Neutrophil (primary cell): ENCODE results near the gene MLPH.

ENCODE experiments used
- H3K27ac ChIP-seq: fragments of 200-600 bp; sonication (generic); 2 replicates; pipeline ENCODE4 v1.5.1; 2016; ENCODE audit warnings: mild to moderate bottlenecking, moderate library complexity
- H3K27me3 ChIP-seq: fragments of 200-600 bp; sonication (generic); 2 replicates; pipeline ENCODE4 v1.6.0; 2016; ENCODE audit warnings: mild to moderate bottlenecking
- H3K36me3 ChIP-seq: fragments of 200-600 bp; sonication (generic); 2 replicates; pipeline ENCODE4 v1.5.1; 2017
- H3K4me1 ChIP-seq, 2 experiments: fragments of 200-600 bp in 1 of 2; sonication (generic) in 1 of 2; 1 replicate in 1 of 2; 2 replicates in 1 of 2; pipeline versions ENCODE4 v1.5.1 to v1.6.1; 2013 to 2016; ENCODE audit warnings: low read depth in 1 of 2, low read length in 1 of 2, mild to moderate bottlenecking in 1 of 2, moderate library complexity in 1 of 2; ENCODE audit not compliant: control insufficient read depth in 1 of 2, insufficient read depth in 1 of 2
- H3K4me3 ChIP-seq, 2 experiments: fragments of 200-600 bp in 1 of 2; sonication (generic) in 1 of 2; 1 replicate in 1 of 2; 2 replicates in 1 of 2; pipeline ENCODE4 v1.5.1; 2013 to 2016; ENCODE audit warnings: low read depth in 1 of 2, low read length in 1 of 2, mild to moderate bottlenecking in 1 of 2, moderate library complexity in 1 of 2
- H3K9me3 ChIP-seq: fragments of 200-600 bp; sonication (generic); 2 replicates; pipeline ENCODE4 v1.5.1; 2016
- CTCF ChIP-seq: fragments of 200-600 bp; sonication (generic); IDR thresholded peaks from 2 replicates; pipeline ENCODE4 v1.5.1; 2016; ENCODE audit warnings: antibody characterized with exemption

Gene MLPH

GRCh38 chr2:237458519-237458918, 28.5 kb upstream of the MLPH start:
- no peaks in the 10 kb centered on the region for H3K36me3 ChIP-seq
- no peak overlapping the region for H3K4me3 ChIP-seq
- H3K27ac ChIP-seq = no peak overlapping the region
- H3K9me3 ChIP-seq = no peaks in the 10 kb centered on the region
- no peaks in the 10 kb centered on the region for H3K27me3 ChIP-seq
- H3K4me1 ChIP-seq = no peaks in the 10 kb centered on the region
- no peak for TF ChIP-seq CTCF

- no peak for TF ChIP-seq CTCF
- Histone ChIP-seq H3K4me1 (no peaks in the 10 kb centered on the region), H3K36me3 (no peaks in the 10 kb centered on the region), H3K9me3 (no peaks in the 10 kb centered on the region), H3K27ac (no peak overlapping the region), H3K4me3 (no peak overlapping the region), H3K27me3 (no peaks in the 10 kb centered on the region)
Observed at GRCh38 chr2:237459226-237459625, 27.8 kb upstream of the MLPH start.

GRCh38 chr2:237459741-237460174, 27.3 kb upstream of the MLPH start:
- Histone ChIP-seq H3K4me3 (no peak overlapping the region), H3K4me1 (no peaks in the 10 kb centered on the region), H3K36me3 (no peaks in the 10 kb centered on the region), H3K27ac (no peak overlapping the region), H3K27me3 (no peaks in the 10 kb centered on the region), H3K9me3 (no peaks in the 10 kb centered on the region)
- TF ChIP-seq CTCF = no peak

- Histone ChIP-seq H3K27me3 (no peaks in the 10 kb centered on the region), H3K9me3 (no peaks in the 10 kb centered on the region), H3K27ac (no peak overlapping the region), H3K4me3 (no peak overlapping the region), H3K4me1 (no peaks in the 10 kb centered on the region), H3K36me3 (no peaks in the 10 kb centered on the region)
- TF ChIP-seq CTCF = no peak
Observed at GRCh38 chr2:237464757-237465391, 22.2 kb upstream of the MLPH start.

- no peaks in the 10 kb centered on the region for H3K27me3 ChIP-seq
- H3K36me3 ChIP-seq = no peaks in the 10 kb centered on the region
- H3K4me3 ChIP-seq = no peak overlapping the region
- H3K9me3 ChIP-seq = no peaks in the 10 kb centered on the region
- TF ChIP-seq CTCF = no peak
- H3K4me1 ChIP-seq = no peaks in the 10 kb centered on the region
- no peak overlapping the region for H3K27ac ChIP-seq
Observed at GRCh38 chr2:237465515-237466148, 21.4 kb upstream of the MLPH start.
